Endothelial cell of umbilical vein (primary cell): Measurements from ENCODE around the gene CNOT1.

ENCODE experiments used
- CTCF ChIP-seq, 2 donors: IDR thresholded peaks; 1 replicate in 1 of 2; 2 replicates in 1 of 2; pipeline ENCODE4 v1.5.1; 2011; ENCODE audit warnings: low read length in 2 of 2, mild to moderate bottlenecking in 2 of 2, moderate library complexity in 2 of 2, control low read depth in 1 of 2, inconsistent platforms in 1 of 2, low read depth in 1 of 2; ENCODE audit not compliant: insufficient read depth in 1 of 2; ENCODE audit errors: extremely low read depth in 1 of 2
- EZH2 ChIP-seq: IDR thresholded peaks from 2 replicates; pipeline ENCODE4 v1.6.1; 2012; ENCODE audit warnings: borderline replicate concordance, low read depth, mild to moderate bottlenecking, moderate library complexity, low read length, inconsistent platforms; ENCODE audit not compliant: severe bottlenecking
- MAX ChIP-seq: IDR thresholded peaks from 2 replicates; pipeline ENCODE4 v1.6.1; 2011; ENCODE audit not compliant: insufficient read depth, insufficient read length
- POLR2AphosphoS5 ChIP-seq: IDR thresholded peaks from 2 replicates; pipeline ENCODE4 v1.6.1; 2012; ENCODE audit warnings: low read depth, mild to moderate bottlenecking, control low read depth, low read length, moderate library complexity; ENCODE audit not compliant: insufficient read depth

GRCh38 chr16:58515871-58516767 lies 113.5 kb downstream of the CNOT1 start:
- TF ChIP-seq CTCF (IDR thresholded peaks at IDR 0.05; ENCODE audit: extremely low read depth in 1 of 2, insufficient read depth in 1 of 2, low read depth in 1 of 2, low read length in 2 of 2) (no peak), MAX (no peak), EZH2 (no peak), POLR2AphosphoS5 (no peak)
